Endothelial cell of umbilical vein (primary cell): Measurements from ENCODE around the gene ABLIM2. TPM values are rescaled to one million over a fixed set of nuclear protein-coding genes. Genes with fewer than 3 reads are reported as not detected.

Experiments
- BruUV-seq: library from RNA; stranded (reverse); fragments of 400-500 nt; replicated peaks from 2 replicates; lab custom pipeline; 2021; lab: Mats Ljungman, UMichigan
- CTCF ChIA-PET: fragments of 300-600, 350-600 bp; sonication (Branson Sonifier 250); formaldehyde crosslinking; loops from one replicate; lab custom pipeline; 2021; ENCODE audit warnings: antibody characterized with exemption, inconsistent platforms; lab: Charles Lee
- POLR2A ChIA-PET: fragments of 300-600, 350-600 bp; sonication (Branson Sonifier 250); formaldehyde crosslinking; loops from one replicate; lab custom pipeline; 2021; ENCODE audit warnings: antibody characterized with exemption, inconsistent platforms; lab: Charles Lee
- DNase-seq: peaks from one replicate; pipeline ENCODE4 v3.0.0-alpha.2; 2011; ENCODE audit warnings: low read depth, low spot score
- FAIRE-seq: peaks from 2 replicates; lab custom pipeline; 2011; peaks lifted over from hg19 to GRCh38; lab: Jason Lieb, UNC
- H2AFZ ChIP-seq: 2 replicates; pipeline ENCODE4 v1.6.0; 2012; ENCODE audit warnings: low read depth, low read length, control low read depth, inconsistent platforms
- H3K27ac ChIP-seq: 2 replicates; pipeline ENCODE4 v1.5.1; 2011; ENCODE audit warnings: low read depth, mild to moderate bottlenecking, control low read depth, low read length, moderate library complexity; ENCODE audit not compliant: insufficient read depth
- H3K27me3 ChIP-seq, 2 experiments: 2 replicates each; pipeline versions ENCODE4 v1.6.0 to v1.6.1; 2011; ENCODE audit warnings: low read length in 2 of 2, mixed read lengths in 1 of 2; ENCODE audit not compliant: control insufficient read depth in 2 of 2, insufficient read depth in 2 of 2
- H3K36me3 ChIP-seq, 2 experiments: 2 replicates in 1 of 2; 3 replicates in 1 of 2; pipeline ENCODE4 v1.5.1; 2011; ENCODE audit warnings: low read length in 2 of 2, mild to moderate bottlenecking in 1 of 2, moderate library complexity in 1 of 2; ENCODE audit not compliant: control insufficient read depth in 2 of 2, insufficient read depth in 2 of 2; ENCODE audit errors: extremely low read depth in 1 of 2
- H3K4me1 ChIP-seq: 3 replicates; pipeline ENCODE4 v1.5.1; 2011; ENCODE audit warnings: mild to moderate bottlenecking, low read length; ENCODE audit not compliant: control insufficient read depth, insufficient read depth; ENCODE audit errors: extremely low read depth
- H3K4me2 ChIP-seq: 2 replicates; pipeline ENCODE4 v1.6.1; 2011; ENCODE audit warnings: low read length, control low read depth, mixed read lengths; ENCODE audit not compliant: insufficient read depth
- H3K4me3 ChIP-seq, 3 experiments: fragments of 200-600 bp in 1 of 3; sonication (generic), shearing (Covaris generic) in 1 of 3; replicated peaks in 1 of 3; 2 replicates each; pipeline ENCODE4 v1.5.1; 2011 to 2016; ENCODE audit warnings: control low read depth in 3 of 3, low read length in 3 of 3, mild to moderate bottlenecking in 2 of 3, inconsistent platforms in 1 of 3, low read depth in 1 of 3, moderate library complexity in 1 of 3; ENCODE audit not compliant: insufficient read depth in 1 of 3
- H3K79me2 ChIP-seq: 2 replicates; pipeline ENCODE4 v1.6.0; 2012; ENCODE audit warnings: low read length, inconsistent platforms; ENCODE audit not compliant: control insufficient read depth, insufficient read depth
- H3K9ac ChIP-seq: replicated peaks from 2 replicates; pipeline ENCODE3; 2011; ENCODE audit warnings: low read length, control low read depth; ENCODE audit not compliant: insufficient read depth; ENCODE audit errors: extremely low read depth
- H3K9me1 ChIP-seq: replicated peaks from 3 replicates; pipeline ENCODE4 v1.6.0; 2011; ENCODE audit warnings: mild to moderate bottlenecking, low read length; ENCODE audit not compliant: control insufficient read depth, insufficient read depth; ENCODE audit errors: extremely low read depth
- H3K9me3 ChIP-seq: replicated peaks from 2 replicates; pipeline ENCODE4 v1.5.1; 2012; ENCODE audit warnings: low read length, inconsistent platforms; ENCODE audit not compliant: control insufficient read depth, insufficient read depth
- H4K20me1 ChIP-seq: replicated peaks from 2 replicates; pipeline ENCODE3; 2011; ENCODE audit warnings: mild to moderate bottlenecking, low read length; ENCODE audit not compliant: control insufficient read depth, insufficient read depth; ENCODE audit errors: extremely low read depth
- EZH2 ChIP-seq: IDR thresholded peaks from 2 replicates; pipeline ENCODE4 v1.6.1; 2012; ENCODE audit warnings: borderline replicate concordance, low read depth, mild to moderate bottlenecking, moderate library complexity, low read length, inconsistent platforms; ENCODE audit not compliant: severe bottlenecking
- FOS ChIP-seq: IDR thresholded peaks from 2 replicates; pipeline ENCODE4 v1.6.1; 2011; ENCODE audit warnings: mild to moderate bottlenecking, low read length, moderate library complexity, borderline replicate concordance; ENCODE audit not compliant: insufficient read depth
- GATA2 ChIP-seq: IDR thresholded peaks from 2 replicates; pipeline ENCODE4 v1.7.0; 2011; ENCODE audit warnings: low read depth, mild to moderate bottlenecking, moderate library complexity, mixed read lengths, low read length; ENCODE audit not compliant: insufficient read length, insufficient read depth
- JUN ChIP-seq: IDR thresholded peaks from 2 replicates; pipeline ENCODE4 v1.6.1; 2011; ENCODE audit warnings: borderline replicate concordance, low read depth; ENCODE audit not compliant: insufficient read length, insufficient read depth
- MAX ChIP-seq: IDR thresholded peaks from 2 replicates; pipeline ENCODE4 v1.6.1; 2011; ENCODE audit not compliant: insufficient read depth, insufficient read length
- MYC ChIP-seq: IDR thresholded peaks from one replicate; pipeline ENCODE4 v1.6.1; 2011; ENCODE audit warnings: mild to moderate bottlenecking, low read depth, low read length
- POLR2A ChIP-seq: IDR thresholded peaks from 2 replicates; pipeline ENCODE4 v1.6.1; 2012; ENCODE audit warnings: low read depth, mild to moderate bottlenecking, control low read depth, low read length
- POLR2AphosphoS5 ChIP-seq: IDR thresholded peaks from 2 replicates; pipeline ENCODE4 v1.6.1; 2012; ENCODE audit warnings: low read depth, mild to moderate bottlenecking, control low read depth, low read length, moderate library complexity; ENCODE audit not compliant: insufficient read depth
- dilution Hi-C: fragments of 300-500 bp; cut with MboI; formaldehyde crosslinking; loops from one replicate; pipeline ENCODE4 v1.15.0; 2019; ENCODE audit warnings: low sequenced_read_pairs; ENCODE audit not compliant: extremely low pct_ligation_motif_present
- intact Hi-C: fragments of 100-400 bp; cut with micrococcal nuclease; formaldehyde crosslinking; loops from one replicate; pipeline ENCODE4 v1.10.0; 2022
- polyA plus RNA-seq, 4 experiments: library from polyadenylated mRNA; depleted of rRNA in 3 of 4; stranded (reverse) in 3 of 4; unstranded in 1 of 4; fragments of >200 nt; gene quantifications; 2 replicates each; pipeline versions ENCODE4 v1.2.1 to v1.2.3, GENCODE V29; 2011 to 2012; ENCODE audit warnings: missing spikeins in 1 of 4
- total RNA-seq: library from RNA; stranded (reverse); gene quantifications from 2 replicates; pipeline ENCODE4 v1.2.3, GENCODE V29; 2021

ABLIM2 gene
- total and polyA plus RNA-seq, 2 donors (not counting 3 experiments of a cell fraction or from before 2014, with no cell fraction given): 0.28 to 0.66 TPM

- H3K27ac ChIP-seq: no peak overlapping the region
- H3K9me1 ChIP-seq: no peaks in the 10 kb centered on the region
- ChIA-PET CTCF (interaction anchor here (1.3 to 2.5 kb wide), 4 partner anchors 9 to 155 kb away, joined by 4 to 17 read pairs (median 8); partner anchors contain the start of gene AFAP1), POLR2A (interaction anchor here (0.9 to 1.8 kb wide), 2 partner anchors 19 to 153 kb away, joined by 5 read pairs; partner anchors contain the start of gene AFAP1)
- dilution Hi-C loops: no loop called here
- BruUV-seq: no TSS peak
- no peaks in the 10 kb centered on the region for H3K9me3 ChIP-seq
- DNase-seq (no peak), FAIRE-seq (no peak)
- intact Hi-C loops: no loop called here
- no peak overlapping the region for H3K4me3 ChIP-seq
- H3K4me1 ChIP-seq: peaks cover 38% of the 10 kb centered on the region
- no peaks in the 10 kb centered on the region for H3K27me3 ChIP-seq
- no peak overlapping the region for H3K9ac ChIP-seq
- H3K36me3 ChIP-seq: no peaks in the 10 kb centered on the region
- no peak overlapping the region for H3K4me2 ChIP-seq
- TF ChIP-seq EZH2: no peak
- TF ChIP-seq MAX: no peak
- no peak for TF ChIP-seq POLR2A
- no peak for TF ChIP-seq MYC
- TF ChIP-seq JUN: no peak
- no peak for TF ChIP-seq FOS
- no peak for TF ChIP-seq GATA2
- no peak for TF ChIP-seq POLR2AphosphoS5
- H4K20me1 ChIP-seq: no peaks in the 10 kb centered on the region
- no peaks in the 10 kb centered on the region for H3K79me2 ChIP-seq
- H2AFZ ChIP-seq: no peak overlapping the region
Observed at GRCh38 chr4:7959078-7959477, 199.5 kb downstream of the ABLIM2 start.
